A549 (cell line): Measurements from ENCODE around the gene P4HA1.

Source experiments
- CHD2 ChIP-seq: fragments of 150-350 bp; IDR thresholded peaks from 2 replicates; pipeline ENCODE4 v1.6.1; 2014; ENCODE audit warnings: low read length; ENCODE audit not compliant: partially characterized antibody
- CTCF ChIP-seq: fragments of >200 bp; sonication (Bioruptor Twin); formaldehyde crosslinking; IDR thresholded peaks from 3 replicates; pipeline ENCODE4 v1.5.1; 2016
- EHF ChIP-seq: fragments of 250-450 bp; sonication (Bioruptor Pico); IDR thresholded peaks from 2 replicates; pipeline ENCODE4 v1.5.0; 2020; ENCODE audit warnings: mild to moderate bottlenecking
- EHMT2 ChIP-seq: fragments of 200-600 bp; sonication (generic); IDR thresholded peaks from 2 replicates; pipeline ENCODE4 v1.6.1; 2016; ENCODE audit warnings: antibody characterized with exemption, low read depth, mild to moderate bottlenecking, moderate library complexity
- ESRRA ChIP-seq: fragments of 150-350 bp; IDR thresholded peaks from 2 replicates; pipeline ENCODE4 v1.6.1; 2014; ENCODE audit warnings: mild to moderate bottlenecking, low read length, borderline replicate concordance
- JUN ChIP-seq, 2 experiments: fragments of >200 bp; sonication (Bioruptor Twin); formaldehyde crosslinking; IDR thresholded peaks; 2 replicates in 1 of 2; 3 replicates in 1 of 2; pipeline ENCODE4 v1.6.1; 2016 to 2017
- POLR2A ChIP-seq: IDR thresholded peaks from 2 replicates; pipeline ENCODE4 v1.6.1; 2012; ENCODE audit warnings: mild to moderate bottlenecking, low read length
- RAD21 ChIP-seq, 2 experiments: fragments of >200 bp in 1 of 2; sonication (Bioruptor Twin) in 1 of 2; formaldehyde crosslinking in 1 of 2; IDR thresholded peaks in 1 of 2; conservative IDR thresholded peaks in 1 of 2; 2 replicates in 1 of 2; 3 replicates in 1 of 2; pipeline ENCODE4 v1.6.1; 2012 to 2018; ENCODE audit warnings: inconsistent platforms in 1 of 2
- RCOR1 ChIP-seq: fragments of 150-350 bp; IDR thresholded peaks from 2 replicates; pipeline ENCODE4 v1.6.1; 2014; ENCODE audit warnings: antibody characterized with exemption, low read length, low read depth
- RFX5 ChIP-seq: fragments of 450-650 bp; IDR thresholded peaks from 2 replicates; pipeline ENCODE4 v1.7.1; 2014; ENCODE audit warnings: antibody characterized with exemption, mild to moderate bottlenecking, moderate library complexity
- SMC3 ChIP-seq: fragments of >200 bp; sonication (Bioruptor Twin); formaldehyde crosslinking; IDR thresholded peaks from 3 replicates; pipeline ENCODE4 v1.6.1; 2018; ENCODE audit warnings: inconsistent platforms
- SREBF2 ChIP-seq: fragments of 450-650 bp; IDR thresholded peaks from 2 replicates; pipeline ENCODE4 v1.6.1; 2014; ENCODE audit warnings: mild to moderate bottlenecking, moderate library complexity
- TF ChIP-seq, protein P1 (sequence below): IDR thresholded peaks from 2 replicates; pipeline ENCODE4 v1.6.1; 2012
- TF ChIP-seq, protein P2 (sequence below): IDR thresholded peaks from 2 replicates; pipeline ENCODE4 v1.6.1; 2012; ENCODE audit warnings: low read depth, borderline replicate concordance

- TF ChIP-seq RAD21 (conservative IDR thresholded peaks at IDR 0.05 in 1 of 2, IDR thresholded peaks at IDR 0.05 in 1 of 2) (no peak), ESRRA (no peak), POLR2A (no peak), CTCF (no peak), RFX5 (no peak), RCOR1 (no peak), EHF (no peak), EHMT2 (no peak), SMC3 (no peak), JUN (IDR thresholded peaks at IDR 0.05) (no peak), SREBF2 (no peak), CHD2 (no peak)
- TF ChIP-seq, protein P1, sequence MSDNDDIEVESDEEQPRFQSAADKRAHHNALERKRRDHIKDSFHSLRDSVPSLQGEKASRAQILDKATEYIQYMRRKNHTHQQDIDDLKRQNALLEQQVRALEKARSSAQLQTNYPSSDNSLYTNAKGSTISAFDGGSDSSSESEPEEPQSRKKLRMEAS: no peak
- TF ChIP-seq, protein P2, sequence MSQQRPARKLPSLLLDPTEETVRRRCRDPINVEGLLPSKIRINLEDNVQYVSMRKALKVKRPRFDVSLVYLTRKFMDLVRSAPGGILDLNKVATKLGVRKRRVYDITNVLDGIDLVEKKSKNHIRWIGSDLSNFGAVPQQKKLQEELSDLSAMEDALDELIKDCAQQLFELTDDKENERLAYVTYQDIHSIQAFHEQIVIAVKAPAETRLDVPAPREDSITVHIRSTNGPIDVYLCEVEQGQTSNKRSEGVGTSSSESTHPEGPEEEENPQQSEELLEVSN: no peak
Measured at GRCh38 chr10:73018632-73019031, 78.0 kb downstream of the P4HA1 start.
